GM19240 (cell line): ENCODE results near the gene OR6Q1.

Experiments used
- DNase-seq: peaks from one replicate; pipeline ENCODE4 v3.0.0; 2011; ENCODE audit warnings: low spot score; ENCODE audit not compliant: insufficient read length

OR6Q1 gene

DNA sequence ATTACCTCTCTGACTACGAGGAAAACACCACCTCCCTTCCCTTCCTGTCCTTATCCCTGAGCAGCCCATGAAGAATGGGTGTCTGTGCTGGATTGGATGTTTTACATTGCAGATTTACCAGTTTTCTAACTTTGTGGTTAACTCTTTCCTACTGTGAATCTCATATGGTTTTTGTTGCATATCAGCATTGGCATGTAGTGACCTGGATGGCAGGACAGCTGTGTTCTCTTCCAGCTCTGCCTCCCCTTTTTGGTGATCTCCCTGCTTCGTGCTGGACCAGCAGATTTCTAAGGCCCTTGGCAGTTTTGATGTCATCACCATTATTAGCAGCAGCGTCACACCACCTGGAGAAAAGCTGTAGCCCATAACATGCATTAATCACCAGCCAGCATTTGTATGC, 26.7 kb downstream of the OR6Q1 start:
- DNase-seq = no peak

GRCh38 chr11:58058276-58059006, 27.7 kb downstream of the OR6Q1 start:
- DNase-seq = no peak

GRCh38 chr11:58059007-58059350, 28.2 kb downstream of the OR6Q1 start:
- DNase-seq = no peak

- no peak for DNase-seq
Observed at GRCh38 chr11:58060535-58060934, 29.8 kb downstream of the OR6Q1 start.

DNA sequence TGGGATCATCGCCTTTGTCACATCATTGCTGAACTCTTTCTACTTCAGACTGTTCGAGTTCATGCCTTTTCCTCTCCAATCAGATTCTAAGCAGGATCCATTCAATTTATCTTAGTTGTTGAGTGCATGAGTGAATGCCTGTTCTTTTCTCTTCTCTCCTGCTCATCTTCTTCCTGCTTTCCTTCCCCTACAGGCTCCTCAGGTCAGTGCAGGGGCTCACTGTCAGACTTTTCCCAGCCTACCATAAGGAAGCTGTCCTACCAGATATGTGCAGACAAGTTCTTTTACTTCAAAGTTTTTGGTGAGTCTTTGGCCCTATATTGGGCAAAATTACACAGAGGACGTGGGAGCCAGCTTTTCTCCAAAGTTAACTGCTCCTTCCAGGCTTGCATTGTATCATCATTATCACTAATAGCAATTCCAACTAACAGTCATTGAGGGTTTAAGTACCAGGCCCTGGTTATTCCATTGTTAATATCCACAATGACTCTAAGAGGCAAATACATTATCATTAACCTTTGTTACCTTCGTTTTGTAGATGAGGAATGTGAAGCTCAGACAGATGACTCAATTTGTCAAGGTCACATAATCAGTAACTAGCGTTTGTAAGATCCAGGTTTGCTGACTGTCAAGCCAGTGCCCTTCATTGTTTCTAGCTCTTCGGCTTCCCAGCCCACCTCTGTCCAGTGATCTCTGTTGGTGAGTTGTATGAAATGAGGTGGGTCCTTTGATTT, 30.4 kb downstream of the OR6Q1 start:
- no peak for DNase-seq

DNA sequence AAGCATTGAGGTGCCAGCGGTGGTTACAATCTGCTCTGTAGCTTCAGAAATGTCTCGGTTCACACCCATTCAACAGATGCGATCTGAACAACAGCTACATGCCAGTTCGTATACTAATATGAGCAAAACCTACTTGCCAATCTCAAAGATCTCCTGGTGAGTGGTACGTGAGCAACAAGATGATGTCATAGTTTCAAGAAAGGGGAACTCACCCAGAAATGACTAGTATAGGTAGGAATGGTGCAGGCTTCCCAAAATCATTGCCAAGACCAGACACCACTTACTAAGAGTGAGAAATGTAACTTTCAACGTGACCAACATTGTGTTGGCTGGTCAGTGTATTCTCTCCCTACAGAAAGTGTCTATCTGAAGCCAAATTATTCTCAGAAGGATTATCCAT, 31.1 kb downstream of the OR6Q1 start:
- no peak for DNase-seq

DNA sequence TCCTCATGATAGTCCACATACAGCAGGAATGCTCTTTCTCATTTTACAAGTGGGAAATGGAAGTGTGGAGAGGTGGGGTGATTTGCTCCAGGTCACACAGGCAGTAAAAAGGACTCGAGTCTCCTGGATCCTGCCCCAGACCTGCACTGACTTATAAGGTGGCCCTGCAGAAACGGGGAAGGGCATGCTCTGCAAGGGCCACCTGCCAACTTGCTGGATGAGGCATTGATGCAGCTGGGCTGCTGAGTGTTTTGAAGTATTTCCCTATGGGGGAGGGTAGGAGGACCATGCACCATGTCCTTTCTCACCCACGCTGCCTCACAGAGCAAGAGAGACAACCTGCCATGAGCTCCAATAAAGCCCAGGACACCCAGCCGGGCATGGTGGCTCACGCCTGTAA, 36.9 kb downstream of the OR6Q1 start:
- DNase-seq = no peak

- no peak for DNase-seq
Observed at GRCh38 chr11:58068655-58069054, 37.9 kb downstream of the OR6Q1 start.

GRCh38 chr11:58070585-58070984, 39.8 kb downstream of the OR6Q1 start:
- no peak for DNase-seq

GRCh38 chr11:58075781-58076180, 45.0 kb downstream of the OR6Q1 start:
- DNase-seq = no peak
